Stimulated activated CD4-positive, alpha-beta T cell treated with anti-CD3 and anti-CD28 coated beads, Interleukin-15, amount 100 ng/mL, for 24 hours (primary cell): ENCODE measurements around the gene ZBTB7A.
"Not testable (repeated sequence)": the region's sequence is repeated elsewhere in the genome, so short reads cannot be mapped to it uniquely, and the experiment has no call there.

ENCODE experiments used
- DNase-seq: peaks from one replicate; pipeline ENCODE4 v3.0.0-alpha.2; 2020

ZBTB7A gene

GRCh38 chr19:4013886-4014540, 52.7 kb downstream of the ZBTB7A start:
- no peak for DNase-seq

GRCh38 chr19:4012975-4013634, 53.6 kb downstream of the ZBTB7A start:
- no peak for DNase-seq

- DNase-seq: no peak
Measured at GRCh38 chr19:4012092-4012974, 54.4 kb downstream of the ZBTB7A start.

GRCh38 chr19:4011430-4011829, 55.3 kb downstream of the ZBTB7A start:
- not testable (repeated sequence) for DNase-seq

GRCh38 chr19:4010808-4011110, 55.9 kb downstream of the ZBTB7A start:
- no peak for DNase-seq

- DNase-seq: no peak
Measured at GRCh38 chr19:4009990-4010807, 56.5 kb downstream of the ZBTB7A start.

- DNase-seq: peak; percentile 60
Measured at GRCh38 chr19:4007836-4008539, 58.7 kb downstream of the ZBTB7A start.

GRCh38 chr19:4007021-4007835, 59.5 kb downstream of the ZBTB7A start, which contains the start of gene PIAS4:
TSS of gene PIAS4 (plus strand) at chr19:4007736. CDS start at chr19:4007761, 25 bp downstream.
- peak; percentile 94 for DNase-seq

GRCh38 chr19:4005436-4005835, 61.3 kb downstream of the ZBTB7A start:
- DNase-seq: not testable (repeated sequence)

- DNase-seq: not testable (repeated sequence)
Measured at GRCh38 chr19:4000798-4001197, 65.9 kb downstream of the ZBTB7A start.

- not testable (repeated sequence) for DNase-seq
Measured at GRCh38 chr19:3998667-3999412, 67.9 kb downstream of the ZBTB7A start.

GRCh38 chr19:3995607-3996006, 71.1 kb downstream of the ZBTB7A start:
- no peak for DNase-seq
